DMS79 (cell line): ENCODE measurements around the gene CENPM.

Source experiments
- DNase-seq: peaks from one replicate; lab custom pipeline; 2025; lab: John Stamatoyannopoulos, UW

CENPM gene

GRCh38 chr22:41931701-41932269 is 15.2 kb downstream of the CENPM start:
- DNase-seq, result no peak

DNA sequence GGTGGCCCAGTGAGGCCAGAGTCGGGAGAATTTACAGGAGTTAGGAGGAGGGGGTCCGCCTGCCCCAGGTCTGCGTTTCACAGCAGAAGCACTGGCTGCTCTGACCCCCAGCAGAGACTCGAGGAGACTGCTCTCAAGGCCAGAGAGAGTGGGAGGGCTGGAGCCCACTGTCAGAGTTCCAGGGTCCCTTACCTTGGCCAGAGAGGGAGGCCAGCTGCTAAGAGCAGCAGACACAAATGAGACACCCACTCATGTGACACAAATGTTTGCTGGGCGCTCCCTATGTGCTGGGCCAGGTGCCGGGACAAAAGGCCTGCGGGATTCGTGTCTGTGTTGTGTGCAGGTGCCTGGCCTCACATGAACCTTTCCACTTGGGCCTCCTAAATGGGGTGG is 17.5 kb downstream of the CENPM start:
- DNase-seq, result no peak

- no peak for DNase-seq
Measured at GRCh38 chr22:41928593-41929417, 18.1 kb downstream of the CENPM start.

GRCh38 chr22:41927813-41928212 is 19.1 kb downstream of the CENPM start:
- DNase-seq, result no peak

GRCh38 chr22:41925783-41926460 is 21.0 kb downstream of the CENPM start:
- DNase-seq, result no peak

DNA sequence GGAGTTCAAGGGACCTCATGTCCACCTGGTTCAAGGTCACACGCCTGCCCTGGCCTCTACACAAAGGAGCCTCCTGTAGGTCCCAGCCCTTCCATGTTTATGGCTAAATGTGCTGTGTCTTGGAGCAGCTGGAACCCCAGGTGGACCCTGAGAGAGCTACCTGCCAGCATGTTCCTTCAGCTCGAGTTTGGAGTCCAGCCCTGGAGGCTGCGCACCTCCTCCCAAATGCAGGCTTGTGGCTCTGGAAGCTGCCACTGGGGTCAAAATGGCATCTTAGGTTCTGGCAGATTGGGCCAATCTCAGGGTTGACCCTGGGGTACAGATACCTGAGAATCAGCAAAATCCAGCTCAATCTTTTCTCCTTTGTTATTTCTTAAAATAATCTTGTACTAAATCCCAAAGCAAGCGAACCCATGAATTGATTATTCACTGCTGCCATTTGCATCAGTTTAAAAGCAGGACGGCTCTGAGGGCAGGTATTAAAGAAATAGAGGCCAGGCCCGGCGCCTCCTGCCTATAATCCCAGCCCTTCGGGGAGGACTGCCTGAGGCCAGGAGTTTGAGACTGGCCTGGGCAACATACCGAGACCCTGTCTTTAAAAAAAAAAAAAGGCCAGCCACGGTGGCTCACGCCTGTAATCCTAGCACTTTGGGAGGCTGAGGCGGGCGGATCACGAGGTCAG is 23.2 kb downstream of the CENPM start:
- no peak for DNase-seq

DNA sequence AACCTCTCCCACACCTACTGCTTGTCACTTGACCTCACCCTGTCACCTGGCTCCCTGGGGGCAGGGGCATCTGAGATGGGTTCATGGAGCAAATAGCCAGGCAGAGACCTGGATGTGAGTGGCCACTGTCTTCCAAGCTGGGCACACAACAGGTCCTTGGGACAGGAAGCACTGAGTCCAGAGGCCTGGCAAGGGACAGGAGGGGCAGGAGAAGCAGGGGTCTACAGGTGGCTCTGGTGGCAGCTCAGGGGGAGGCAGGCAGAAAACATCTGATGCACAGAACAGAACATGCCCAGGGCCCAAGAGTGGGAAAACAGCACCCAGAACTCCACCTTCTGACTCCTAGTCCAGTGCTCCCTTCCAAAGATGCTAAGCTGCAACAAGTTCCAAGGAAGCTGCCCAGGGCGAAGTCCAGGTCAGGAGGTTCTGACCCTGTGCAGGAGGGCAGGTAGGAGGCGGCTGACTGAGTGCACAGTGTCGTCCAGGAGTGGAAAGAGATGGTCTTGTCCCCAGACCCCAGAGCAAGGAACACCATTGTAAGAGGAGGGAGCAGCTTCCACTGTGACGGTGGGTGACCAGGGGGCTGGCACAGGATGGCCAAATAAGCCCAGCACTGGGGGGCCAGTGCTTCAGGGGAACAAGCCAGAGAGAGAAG is 23.9 kb downstream of the CENPM start:
- no peak for DNase-seq

GRCh38 chr22:41922328-41922727 is 24.6 kb downstream of the CENPM start:
- DNase-seq, result no peak

DNA sequence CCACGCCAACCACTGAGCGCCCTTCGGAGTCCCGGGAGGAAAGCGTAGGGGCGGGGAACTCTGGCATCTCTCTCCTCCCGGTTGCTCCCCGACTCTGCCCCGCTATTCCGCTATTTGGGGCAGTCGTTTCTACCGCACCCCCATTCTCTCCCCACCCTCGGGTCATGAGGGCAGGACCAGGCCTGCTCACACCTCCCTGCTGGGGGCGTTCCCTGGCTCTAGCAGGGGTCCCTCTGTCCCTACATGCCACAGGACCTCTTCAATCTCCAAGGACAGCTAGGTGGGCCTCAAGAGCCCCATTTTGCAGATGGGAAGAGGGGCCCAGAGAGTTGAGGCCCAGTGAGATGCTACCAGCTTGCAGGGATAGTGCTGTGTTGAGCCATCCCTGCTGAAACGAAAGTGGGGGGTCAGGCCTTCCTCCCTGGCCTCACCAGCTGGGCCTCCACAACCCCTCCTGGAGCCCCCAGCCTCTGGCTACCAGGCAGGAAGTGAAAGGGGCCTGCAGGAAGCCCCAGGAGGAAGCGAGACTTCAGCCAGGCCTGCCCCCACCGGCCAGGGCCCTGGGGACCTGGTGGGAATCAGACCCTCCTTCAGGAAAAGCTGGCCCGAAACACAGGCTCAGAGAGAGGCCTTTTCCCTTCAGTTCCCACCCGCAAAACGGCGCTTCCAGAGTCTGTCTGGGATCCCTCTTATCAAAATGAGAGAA is 26.5 kb downstream of the CENPM start:
- DNase-seq, result no peak

DNA sequence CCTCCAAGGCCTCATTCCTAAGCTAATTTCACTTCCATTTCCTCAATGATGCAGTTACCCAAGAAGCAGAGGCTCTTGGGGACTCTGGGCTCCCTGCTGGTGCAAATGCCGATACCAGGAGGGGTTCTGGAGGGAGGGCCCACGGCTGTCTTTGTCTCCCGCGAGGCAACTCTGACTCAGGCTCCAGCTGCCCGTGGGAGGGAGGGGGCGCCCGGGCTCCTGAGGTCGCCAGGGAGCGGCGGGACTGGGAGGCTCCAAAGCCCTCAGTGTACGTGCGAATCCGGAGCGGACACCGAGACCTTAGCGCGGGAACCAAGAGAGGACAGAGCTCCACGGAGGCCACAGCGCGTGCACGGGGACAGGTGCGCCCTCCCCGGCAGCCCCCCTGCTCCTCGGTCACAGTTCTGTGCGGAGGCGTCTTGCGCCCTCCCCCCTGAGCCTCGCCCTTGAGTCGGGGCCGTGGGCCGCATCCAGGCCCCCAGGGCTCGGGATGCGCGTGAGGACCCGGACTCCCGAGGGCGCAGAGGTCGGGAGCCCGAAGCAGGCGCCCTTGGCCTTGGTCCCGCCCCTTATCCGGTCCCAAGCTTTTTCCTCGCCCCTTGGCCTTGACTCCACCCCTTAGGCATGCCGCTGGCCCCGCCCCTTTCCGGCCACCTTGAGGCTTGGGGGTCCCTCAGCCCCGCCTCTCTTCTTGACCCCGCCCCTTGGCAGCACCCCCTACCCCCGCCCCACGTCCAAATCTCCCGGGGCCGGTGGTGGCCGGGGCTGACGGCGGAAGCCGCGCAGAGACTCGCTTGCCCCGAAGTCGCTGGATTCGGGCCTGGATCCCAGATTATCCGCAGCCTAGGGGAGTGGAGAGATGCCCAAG is 27.4 kb downstream of the CENPM start:
- no peak for DNase-seq

- DNase-seq, result no peak
Measured at GRCh38 chr22:41917903-41918791, 28.8 kb downstream of the CENPM start.

GRCh38 chr22:41917375-41917902 is 29.5 kb downstream of the CENPM start:
- no peak for DNase-seq

DNA sequence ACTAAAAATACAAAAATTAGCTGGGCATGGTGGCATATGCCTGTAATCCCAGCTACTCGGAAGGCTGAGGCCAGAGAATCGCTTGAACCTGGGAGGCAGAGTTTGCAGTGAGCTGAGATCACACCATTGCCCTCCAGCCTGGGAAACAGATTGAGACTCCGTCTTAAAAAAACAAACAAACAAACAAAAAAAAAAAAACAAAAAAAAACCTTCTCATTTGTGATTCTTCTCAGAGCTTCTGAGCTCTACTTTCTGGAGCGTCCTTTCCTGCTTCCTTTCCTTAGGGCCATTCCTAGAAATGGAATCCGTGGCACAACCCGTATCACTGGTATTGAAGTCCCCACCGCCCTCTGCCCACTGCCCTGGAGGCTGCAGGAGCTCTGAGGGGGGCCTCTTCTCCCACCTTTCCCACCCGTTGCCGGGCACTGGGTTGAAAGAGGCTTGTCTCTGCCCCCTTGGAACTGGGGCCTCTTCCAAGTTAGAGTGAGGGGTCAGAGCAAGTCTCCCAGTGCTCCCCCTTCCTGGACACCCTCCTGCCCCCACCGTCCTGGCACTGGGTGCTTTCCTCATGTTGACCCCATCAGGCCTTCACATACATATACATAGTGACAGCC is 30.1 kb downstream of the CENPM start:
- DNase-seq, result no peak

DNA sequence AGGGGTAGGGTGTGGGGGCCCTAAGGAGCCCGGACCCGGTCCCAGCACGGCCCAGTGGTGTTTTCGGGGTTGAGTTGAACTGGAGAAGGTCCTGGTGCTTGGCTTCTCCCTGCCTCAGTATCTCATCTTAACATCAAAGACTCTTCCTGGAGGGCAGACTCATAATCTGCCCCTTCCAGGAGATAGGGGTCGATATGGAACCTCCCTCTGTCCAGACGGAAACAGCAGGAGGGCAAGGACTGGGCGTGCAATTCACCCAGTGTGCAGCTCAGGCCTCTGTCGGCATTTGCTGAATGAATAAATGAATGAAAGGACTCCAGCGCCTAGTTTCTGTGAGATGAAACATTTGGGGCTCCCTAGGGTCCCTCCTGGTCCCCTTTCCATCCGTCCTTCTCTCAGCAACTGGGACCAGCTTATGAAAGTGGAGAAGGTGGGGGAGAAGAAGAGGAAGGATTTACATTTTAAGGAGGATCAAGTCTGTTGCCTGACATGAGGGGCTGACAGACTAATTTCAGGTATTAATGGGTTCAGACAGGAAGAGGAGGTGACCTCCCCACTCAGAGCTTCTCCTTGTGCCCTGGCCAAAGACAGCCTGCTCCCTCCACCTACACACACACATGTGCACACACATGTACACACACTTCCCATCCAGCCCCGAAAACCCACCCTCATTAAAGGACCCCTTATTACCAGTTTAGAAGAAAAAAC is 31.0 kb downstream of the CENPM start:
- DNase-seq, result no peak

DNA sequence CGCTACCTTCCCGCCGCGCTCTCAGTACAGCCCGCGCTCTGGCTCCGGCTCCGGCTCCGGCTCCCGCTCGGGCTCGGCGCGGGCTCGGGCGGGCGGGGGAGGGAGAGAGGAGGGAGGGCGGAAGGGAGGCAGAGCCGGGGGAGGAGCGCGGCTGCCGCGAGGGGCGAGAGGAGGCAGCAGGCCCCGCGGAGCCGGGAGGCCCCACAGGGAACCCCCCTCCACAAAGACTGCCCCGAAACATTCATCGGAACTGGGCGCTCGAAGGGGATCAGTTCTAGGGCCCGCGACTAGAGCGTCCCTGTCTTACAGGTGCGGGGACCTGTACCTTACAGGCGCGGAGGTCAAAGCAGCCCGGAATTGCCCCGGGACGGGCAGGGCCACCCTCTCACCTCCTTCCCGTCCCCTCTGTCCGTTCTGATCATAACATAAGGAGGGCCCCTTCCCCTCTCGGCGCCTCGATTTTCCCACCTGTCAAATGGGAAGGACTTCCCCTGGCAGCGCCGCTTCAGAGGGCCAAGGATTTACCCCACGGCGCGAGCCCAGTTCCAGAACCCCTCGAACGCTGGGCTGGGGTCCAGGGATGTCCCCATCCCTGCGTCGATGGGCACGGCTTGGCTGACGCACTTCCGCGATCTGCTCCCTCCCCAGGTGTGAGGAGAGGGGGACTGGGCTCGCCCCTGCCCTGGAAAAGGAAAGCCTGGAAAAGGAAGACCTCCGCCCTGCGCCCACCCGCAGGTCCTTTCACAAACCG is 31.7 kb downstream of the CENPM start, which contains the start of gene SHISA8:
Gene SHISA8 (minus strand): TSS at position 40 of the 751 bp plus-strand sequence. CDS start 407 bp downstream, outside the sequence.
- no peak for DNase-seq

DNA sequence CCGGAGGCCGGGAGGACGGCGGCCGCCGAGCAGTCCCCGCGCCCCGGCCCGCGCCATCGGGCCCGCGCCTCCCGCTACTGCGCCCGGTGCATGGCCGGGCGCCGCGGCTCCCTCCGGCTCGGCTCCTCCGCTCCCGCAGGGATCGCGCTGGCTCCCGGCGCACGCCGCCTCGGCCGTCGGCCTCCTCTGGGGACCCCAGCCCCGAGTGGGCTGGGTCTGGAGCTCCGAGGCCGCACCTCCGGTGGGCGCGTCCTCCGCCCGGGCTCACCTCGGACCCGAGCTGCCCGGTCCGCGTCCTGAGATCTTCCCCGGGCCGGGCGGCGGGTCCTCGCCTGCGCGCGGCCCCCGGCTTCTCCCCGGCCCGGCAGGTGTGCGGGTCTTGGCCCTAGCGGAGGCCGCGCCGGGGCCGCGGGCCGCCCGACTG is 32.3 kb downstream of the CENPM start:
- no peak for DNase-seq
